Measurements from ENCODE around the gene AHSA1.
"Not testable (repeated sequence)": the region's sequence is repeated elsewhere in the genome, so short reads cannot be mapped to it uniquely, and the experiment has no call there.

Gene AHSA1

GRCh38 chr14:77457522-77458248 is at the start of gene AHSA1, which contains the start of gene VIPAS39:
Gene AHSA1 (plus strand): TSS chr14:77458093. CDS start chr14:77458190, 97 bp downstream.
Gene VIPAS39 (minus strand): TSS chr14:77457601. CDS start chr14:77454102, 3,499 bp downstream.
- DNase-seq (ENCODE audit: low spot score), result peak; percentile 85

- no peak for DNase-seq (ENCODE audit: low spot score)
Measured at GRCh38 chr14:77409131-77409533, 48.8 kb upstream of the AHSA1 start.

GRCh38 chr14:77415403-77416030 is 42.4 kb upstream of the AHSA1 start:
- DNase-seq (ENCODE audit: low spot score), result not testable (repeated sequence)

- DNase-seq (ENCODE audit: low spot score), result not testable (repeated sequence)
Measured at GRCh38 chr14:77416098-77416497, 41.8 kb upstream of the AHSA1 start.

GRCh38 chr14:77416836-77417235 is 41.1 kb upstream of the AHSA1 start:
- no peak for DNase-seq (ENCODE audit: low spot score)

- no peak for DNase-seq (ENCODE audit: low spot score)
Measured at GRCh38 chr14:77421201-77421600, 36.7 kb upstream of the AHSA1 start.

GRCh38 chr14:77423423-77423822 is 34.5 kb upstream of the AHSA1 start, which contains the start of gene NOXRED1:
Gene NOXRED1 (minus strand): TSS chr14:77423523. CDS start chr14:77422889, 634 bp downstream.
- DNase-seq (ENCODE audit: low spot score), result no peak

- no peak for DNase-seq (ENCODE audit: low spot score)
Measured at GRCh38 chr14:77424862-77425261, 33.0 kb upstream of the AHSA1 start.

GRCh38 chr14:77426396-77426795 is 31.5 kb upstream of the AHSA1 start:
- DNase-seq (ENCODE audit: low spot score), result no peak

GRCh38 chr14:77436042-77436441 is 21.9 kb upstream of the AHSA1 start:
- DNase-seq (ENCODE audit: low spot score), result no peak

GRCh38 chr14:77438596-77438995 is 19.3 kb upstream of the AHSA1 start:
- no peak for DNase-seq (ENCODE audit: low spot score)

GRCh38 chr14:77439861-77440260 is 18.0 kb upstream of the AHSA1 start:
- DNase-seq (ENCODE audit: low spot score), result no peak

- no peak for DNase-seq (ENCODE audit: low spot score)
Measured at GRCh38 chr14:77442196-77442595, 15.7 kb upstream of the AHSA1 start.

- no peak for DNase-seq (ENCODE audit: low spot score)
Measured at GRCh38 chr14:77455966-77456640, 1.8 kb upstream of the AHSA1 start.

GRCh38 chr14:77457115-77457521 is 775 bp upstream of the AHSA1 start:
- DNase-seq (ENCODE audit: low spot score), result no peak

GRCh38 chr14:77458249-77458950 is 507 bp downstream of the AHSA1 start:
- no peak for DNase-seq (ENCODE audit: low spot score)

- DNase-seq (ENCODE audit: low spot score), result peak; percentile 59
Measured at GRCh38 chr14:77459072-77459723, 1.3 kb downstream of the AHSA1 start.

- no peak for DNase-seq (ENCODE audit: low spot score)
Measured at GRCh38 chr14:77467801-77468200, 9.9 kb downstream of the AHSA1 start.

GRCh38 chr14:77469067-77469505 is 11.2 kb downstream of the AHSA1 start:
- DNase-seq (ENCODE audit: low spot score), result no peak

- no peak for DNase-seq (ENCODE audit: low spot score)
Measured at GRCh38 chr14:77469539-77469938, 11.6 kb downstream of the AHSA1 start.

- DNase-seq (ENCODE audit: low spot score), result no peak
Measured at GRCh38 chr14:77470224-77470870, 12.5 kb downstream of the AHSA1 start.

Measured in HuH-7 (cell line).